Activated CD8-positive, alpha-beta memory T cell treated with anti-CD3 and anti-CD28 coated beads for 1 hour (primary cell): Measurements from ENCODE around the gene PTPN5.

Source experiments
- DNase-seq, 2 donors: peaks; one replicate each; pipeline ENCODE4 v3.0.0-alpha.2; 2020; ENCODE audit warnings: low read depth in 1 of 2; ENCODE audit errors: extremely low read depth in 1 of 2

PTPN5 gene

DNA sequence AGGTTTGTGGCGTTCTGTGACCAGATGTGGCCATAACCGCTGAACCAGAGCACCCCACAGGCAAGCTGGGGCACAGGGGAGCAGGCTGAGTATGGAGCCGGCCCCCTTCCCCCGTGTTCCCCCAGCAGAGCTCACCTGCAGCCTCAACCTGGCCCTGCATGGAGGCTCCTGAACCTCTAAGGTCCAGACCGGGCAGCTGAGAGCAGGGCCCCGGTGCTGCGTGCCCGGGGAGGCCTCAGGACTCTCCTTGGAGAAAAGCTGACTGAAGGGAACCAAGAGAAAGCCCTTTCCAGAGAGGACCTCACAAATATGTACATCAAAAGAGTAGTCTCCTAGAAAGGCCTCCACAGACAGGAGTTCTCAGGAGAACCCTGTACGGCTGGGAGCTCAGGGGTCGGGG lies 48.2 kb downstream of the PTPN5 start:
- DNase-seq, result no peak

DNA sequence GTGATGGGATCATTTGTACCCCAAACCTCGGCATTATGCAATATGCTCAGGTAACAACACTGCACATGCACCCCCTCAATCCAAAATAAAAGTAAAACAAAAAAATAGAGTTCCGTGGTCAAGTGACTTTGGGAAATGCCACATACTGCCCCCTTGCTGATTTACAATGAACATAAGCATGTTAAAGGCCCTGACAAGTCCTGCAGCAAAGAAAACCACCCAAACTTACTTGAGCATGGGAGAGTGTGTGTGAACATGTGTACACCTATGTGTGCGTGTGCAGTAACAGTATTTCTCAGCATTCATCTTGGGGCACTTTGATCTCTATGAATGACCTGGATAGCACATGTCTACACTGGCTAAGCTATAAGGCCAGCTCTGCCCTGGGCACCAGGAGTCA lies 49.8 kb downstream of the PTPN5 start:
- no peak for DNase-seq

GRCh38 chr11:18739685-18740084 lies 51.9 kb downstream of the PTPN5 start:
- no peak for DNase-seq

DNA sequence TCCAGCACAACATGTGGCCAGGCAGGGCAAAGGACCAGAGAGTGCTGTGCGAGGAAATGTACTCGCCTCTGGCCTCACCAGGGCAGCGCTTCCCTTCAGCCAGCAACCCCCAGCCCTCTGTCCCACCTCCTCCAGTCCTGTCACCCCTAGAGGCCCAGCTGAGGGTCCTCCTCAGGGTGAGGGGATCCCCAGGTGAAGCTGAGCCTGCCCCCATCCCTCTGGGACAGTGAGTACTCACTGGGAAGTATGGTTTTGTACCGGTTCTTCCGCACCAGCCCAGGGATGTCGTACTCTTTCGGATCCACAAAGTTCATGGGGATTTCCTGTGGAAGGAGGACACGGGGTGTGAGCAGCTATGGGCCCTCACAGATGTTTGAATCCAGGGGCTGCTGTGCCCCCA lies 54.0 kb downstream of the PTPN5 start:
- DNase-seq, result no peak

DNA sequence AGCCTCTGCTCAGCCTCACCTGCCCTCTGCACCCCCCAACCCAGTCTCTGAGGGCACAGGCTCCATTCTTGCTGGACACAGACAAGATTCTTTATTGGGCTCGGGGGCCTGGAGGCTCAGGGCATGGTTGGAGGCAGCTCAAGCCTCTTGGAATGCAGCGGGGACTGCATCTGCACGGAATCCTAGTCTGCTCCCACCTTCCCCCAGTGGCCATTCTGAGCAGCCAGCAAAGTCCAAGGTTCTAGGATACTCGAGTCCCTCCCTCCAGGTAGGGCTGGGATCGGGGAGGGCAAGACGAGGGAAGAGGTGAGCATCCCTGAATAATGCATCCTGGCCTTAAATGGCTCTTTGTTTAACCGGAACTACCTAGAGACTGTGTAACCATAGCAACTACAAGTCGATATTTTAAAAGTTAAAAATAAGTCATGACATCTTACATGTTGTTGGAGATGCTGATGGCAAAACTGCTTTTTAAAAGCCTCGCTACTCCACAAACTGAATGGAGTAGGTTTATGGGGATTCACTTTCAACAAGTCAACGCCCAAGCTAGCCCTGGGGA lies 54.9 kb downstream of the PTPN5 start:
- DNase-seq, result no peak

DNA sequence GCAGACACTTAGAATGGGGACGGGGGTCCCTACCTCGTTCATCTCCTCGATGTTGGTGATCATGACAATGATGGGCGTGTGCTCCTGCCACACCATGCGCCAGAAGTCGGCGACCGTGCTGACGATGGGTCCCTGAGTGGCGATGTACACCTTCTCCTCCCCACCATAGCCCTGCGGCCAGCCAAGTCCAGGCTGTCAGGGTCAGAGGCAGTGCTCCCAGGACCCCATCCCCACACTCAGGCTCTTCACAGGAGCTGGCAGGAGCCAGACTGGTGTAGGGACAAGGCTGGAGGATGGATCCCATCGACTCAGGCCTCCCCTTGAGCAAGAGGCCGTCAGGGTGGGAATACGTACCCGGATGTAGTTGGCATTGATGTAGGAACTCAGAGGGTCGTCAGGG lies 58.4 kb downstream of the PTPN5 start:
- DNase-seq, result no peak

DNA sequence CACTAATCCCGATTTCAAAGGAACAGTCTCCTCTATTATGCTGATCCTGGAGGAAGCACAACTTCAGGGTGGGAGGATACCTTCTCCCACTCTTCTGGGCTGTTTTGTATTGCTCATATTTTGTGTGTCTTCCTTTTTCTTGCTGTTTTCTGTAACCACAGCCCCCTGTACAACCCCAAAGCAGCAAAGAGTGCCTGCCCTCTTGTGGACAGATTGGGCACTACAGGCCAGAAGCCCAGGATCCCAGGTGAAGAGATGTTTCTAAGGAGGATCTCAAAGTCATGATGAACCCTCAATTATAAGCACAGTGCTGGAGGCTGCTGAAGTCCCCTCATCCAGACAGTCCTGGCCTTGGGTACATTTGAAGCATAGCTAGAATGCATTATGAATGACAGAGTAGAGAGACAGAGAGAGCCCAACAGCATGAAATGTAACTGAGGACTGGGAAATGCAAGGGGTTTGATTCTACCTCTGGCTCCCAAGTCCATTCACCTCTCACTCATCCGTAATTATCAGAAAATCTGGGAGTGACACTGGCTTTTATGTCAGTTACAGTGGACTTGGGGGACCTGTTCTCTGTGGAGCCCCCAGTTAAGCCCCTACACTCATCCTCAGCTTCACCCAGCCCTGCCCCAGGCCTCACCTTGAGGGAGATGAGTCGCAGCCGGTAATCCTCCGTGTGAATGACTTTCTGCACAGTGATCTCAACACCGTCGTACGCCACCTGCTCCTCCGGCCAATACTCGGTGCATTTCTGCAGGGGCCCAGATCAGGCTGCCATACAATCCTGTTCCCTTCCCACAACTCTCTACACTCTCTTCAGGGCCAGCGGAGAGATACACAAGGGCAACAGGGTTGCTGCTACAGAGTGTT lies 59.4 kb downstream of the PTPN5 start:
- peak in 1 of 2 donors; percentile 55 for DNase-seq

GRCh38 chr11:18731441-18731840 lies 60.2 kb downstream of the PTPN5 start:
- DNase-seq, result no peak

DNA sequence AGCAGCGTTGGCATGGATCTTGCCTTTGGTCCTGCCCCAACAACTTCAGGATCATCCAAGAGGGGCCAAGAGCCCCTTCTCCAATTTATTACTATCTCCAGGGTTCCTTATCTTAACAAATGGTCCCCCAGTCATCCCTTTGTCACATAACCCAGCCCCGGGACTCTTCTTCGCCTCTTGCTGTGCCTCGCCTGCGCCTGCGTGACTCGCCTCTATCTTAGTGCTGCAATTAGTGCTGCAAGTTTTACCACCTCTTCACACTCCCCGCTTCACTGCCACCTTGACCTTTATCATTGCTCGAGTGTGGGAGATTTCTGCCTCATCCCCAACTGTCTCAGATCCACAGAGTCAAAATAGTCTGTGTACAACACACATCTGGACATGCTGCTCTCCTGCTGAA lies 61.6 kb downstream of the PTPN5 start:
- DNase-seq, result no peak

- DNase-seq, result no peak
These were observed 62.2 kb downstream of the PTPN5 start for GRCh38 chr11:18729426-18729825.

- DNase-seq, result no peak
These were observed 62.9 kb downstream of the PTPN5 start for GRCh38 chr11:18728658-18729057.

GRCh38 chr11:18727479-18728236 lies 63.9 kb downstream of the PTPN5 start:
- DNase-seq, result peak in 1 of 2 donors; percentile 30

DNA sequence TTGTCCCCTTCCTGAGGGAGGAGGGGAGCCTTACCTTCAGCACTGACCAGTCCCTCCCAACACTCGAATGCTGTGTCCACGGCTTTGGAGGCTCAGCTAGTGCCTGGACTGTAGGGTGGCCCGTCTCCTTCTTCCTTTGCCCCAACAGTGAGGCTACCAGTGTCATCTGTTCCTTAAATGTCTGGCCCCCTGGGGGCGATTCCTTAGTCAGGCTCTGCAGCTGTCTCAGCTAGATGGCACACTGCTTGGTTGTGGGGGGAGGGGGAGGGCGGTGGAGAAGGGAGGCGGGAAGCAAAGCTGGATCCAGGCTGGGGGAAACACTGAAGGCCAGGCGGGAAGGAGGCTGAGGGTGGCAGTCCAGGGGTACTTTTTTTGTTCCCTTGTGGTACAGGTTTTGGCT lies 65.6 kb downstream of the PTPN5 start, which contains the start of gene IGSF22:
Gene IGSF22 (minus strand): TSS at position 149 of the 400 bp plus-strand sequence. CDS start 1,952 bp downstream, outside the sequence.
- no peak for DNase-seq

DNA sequence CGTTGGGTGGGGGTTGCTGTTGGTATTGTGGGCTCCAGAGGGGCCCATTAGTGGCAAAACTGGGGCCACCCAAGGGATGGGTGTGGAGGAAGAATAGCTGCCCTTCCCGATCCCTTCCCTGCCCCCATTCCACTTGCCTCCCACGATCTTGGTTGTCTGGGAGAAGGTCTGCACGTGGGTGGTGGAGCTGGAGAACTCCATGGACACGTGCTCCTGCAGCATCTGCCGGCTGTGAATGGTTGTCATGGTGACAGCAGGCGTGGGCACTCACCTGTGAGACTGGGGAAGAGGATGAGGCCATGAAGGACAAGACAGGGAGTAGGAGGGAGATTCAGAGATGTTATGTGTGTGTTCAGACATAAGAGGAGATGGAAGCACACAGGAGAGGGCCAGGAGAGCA lies 67.6 kb downstream of the PTPN5 start:
- no peak for DNase-seq

DNA sequence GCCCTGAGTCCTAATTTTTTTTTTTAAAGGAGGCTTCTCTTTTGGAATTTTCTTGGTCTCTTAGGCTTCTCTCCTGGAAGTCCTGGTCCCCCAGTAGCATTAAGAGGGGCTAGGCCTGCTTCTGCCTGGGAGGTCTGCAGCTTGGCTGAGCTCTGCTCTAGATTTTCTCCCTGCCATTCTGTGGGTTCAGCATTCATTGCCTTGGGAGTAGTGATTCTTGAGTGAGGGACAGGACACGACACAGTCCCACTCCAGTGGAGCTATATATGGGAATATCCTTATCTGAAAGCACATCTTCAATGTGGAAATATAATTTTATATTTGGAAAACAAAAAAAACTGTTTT lies 69.3 kb downstream of the PTPN5 start:
- DNase-seq, result no peak

DNA sequence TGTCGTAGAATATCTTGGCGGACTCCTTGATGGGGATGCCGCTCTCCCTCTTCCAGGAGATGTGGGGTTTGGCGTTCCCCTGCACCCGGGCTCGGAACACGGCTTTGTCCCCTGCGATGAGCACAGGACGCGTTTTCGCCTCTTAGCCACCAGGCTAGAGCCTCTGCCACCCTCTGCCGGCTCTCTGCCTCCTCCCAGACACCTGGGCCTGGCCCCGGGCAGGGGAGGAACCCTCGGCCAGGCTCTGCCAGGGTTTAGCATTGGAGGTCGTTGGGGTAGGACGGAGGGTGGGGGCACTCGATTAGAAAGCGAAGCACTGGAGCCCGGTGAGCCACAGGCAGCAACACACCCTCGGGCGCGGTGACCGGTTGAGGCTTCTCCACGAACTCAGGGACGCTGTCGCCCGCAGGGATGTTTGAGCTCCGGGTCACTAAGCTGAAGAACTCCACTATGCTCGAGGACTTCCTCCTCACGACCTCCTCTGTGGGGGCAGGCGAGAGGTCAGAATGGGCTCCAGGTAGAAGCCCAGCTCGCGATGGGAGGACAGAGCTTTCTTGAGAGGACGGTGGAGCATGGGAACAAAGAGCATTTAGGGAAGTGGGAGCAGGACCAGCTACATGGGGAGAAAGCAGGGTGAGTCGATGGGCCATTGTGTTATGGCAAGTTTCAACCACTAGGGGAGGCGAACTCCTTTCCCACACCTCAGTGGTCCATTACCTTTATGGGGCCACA lies 69.9 kb downstream of the PTPN5 start:
- DNase-seq, result no peak

GRCh38 chr11:18720808-18721560 lies 70.6 kb downstream of the PTPN5 start:
- DNase-seq, result peak; percentile 67 to 72

- DNase-seq, result no peak
These were observed 71.3 kb downstream of the PTPN5 start for GRCh38 chr11:18720091-18720807.

DNA sequence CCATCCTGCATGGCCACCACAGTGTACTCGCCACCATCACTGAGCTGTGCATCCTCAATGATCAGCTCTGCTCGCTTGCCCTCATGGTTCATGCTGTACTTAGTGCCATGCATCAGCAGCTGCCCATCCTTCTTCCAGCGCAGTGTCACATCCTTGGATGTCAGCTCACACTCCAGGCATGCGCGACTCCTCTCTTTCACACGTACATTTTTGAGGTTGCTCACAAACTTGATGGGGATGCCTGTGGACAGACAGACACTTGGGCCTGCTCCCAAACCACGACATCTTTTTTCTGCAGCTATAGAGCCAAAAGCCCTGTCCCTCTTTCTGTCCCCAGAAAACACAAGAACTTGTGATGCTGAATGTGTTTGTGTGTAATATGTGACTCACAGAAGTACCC lies 76.1 kb downstream of the PTPN5 start:
- no peak for DNase-seq

GRCh38 chr11:18714443-18714780 lies 77.2 kb downstream of the PTPN5 start:
- no peak for DNase-seq
